ENCODE data around the gene ARHGAP8.

The ARHGAP8 gene

GRCh38 chr22:44865193-44866057 lies 113.0 kb downstream of the ARHGAP8 start:
- no peak for DNase-seq

GRCh38 chr22:44869196-44869595 lies 116.8 kb downstream of the ARHGAP8 start:
- no peak for DNase-seq

- no peak for DNase-seq
Observed at GRCh38 chr22:44870021-44870420, 117.6 kb downstream of the ARHGAP8 start.

GRCh38 chr22:44871782-44872181 lies 119.4 kb downstream of the ARHGAP8 start:
- no peak for DNase-seq

GRCh38 chr22:44876921-44877320 lies 124.5 kb downstream of the ARHGAP8 start:
- DNase-seq: no peak

- DNase-seq: no peak
Observed at GRCh38 chr22:44878483-44879300, 126.3 kb downstream of the ARHGAP8 start.

GRCh38 chr22:44879301-44879680 lies 126.9 kb downstream of the ARHGAP8 start:
- no peak for DNase-seq

- no peak for DNase-seq
Observed at GRCh38 chr22:44880610-44881290, 128.4 kb downstream of the ARHGAP8 start.

GRCh38 chr22:44881624-44882023 lies 129.2 kb downstream of the ARHGAP8 start:
- DNase-seq: no peak

- no peak for DNase-seq
Observed at GRCh38 chr22:44882226-44882905, 130.0 kb downstream of the ARHGAP8 start.

GRCh38 chr22:44883011-44883421 lies 130.6 kb downstream of the ARHGAP8 start:
- no peak for DNase-seq

GRCh38 chr22:44884562-44884961 lies 132.2 kb downstream of the ARHGAP8 start:
- no peak for DNase-seq

- DNase-seq: no peak
Observed at GRCh38 chr22:44884968-44885805, 132.8 kb downstream of the ARHGAP8 start.

- no peak for DNase-seq
Observed at GRCh38 chr22:44885806-44886360, 133.5 kb downstream of the ARHGAP8 start.

- no peak for DNase-seq
Observed at GRCh38 chr22:44887941-44888366, 135.6 kb downstream of the ARHGAP8 start.

GRCh38 chr22:44888491-44889254 lies 136.3 kb downstream of the ARHGAP8 start:
- DNase-seq: no peak

GRCh38 chr22:44889255-44889878 lies 137.0 kb downstream of the ARHGAP8 start:
- no peak for DNase-seq

GRCh38 chr22:44890416-44891292 lies 138.3 kb downstream of the ARHGAP8 start:
- DNase-seq: no peak

GRCh38 chr22:44891293-44891747 lies 138.9 kb downstream of the ARHGAP8 start:
- no peak for DNase-seq

Data from CD4-positive, alpha-beta T cell treated with Interleukin-21 for 1 hour (primary cell).